ENCODE results near the gene FHL3.
"Not testable (repeated sequence)": the region's sequence is repeated elsewhere in the genome, so short reads cannot be mapped to it uniquely, and the experiment has no call there.

Gene FHL3

DNA sequence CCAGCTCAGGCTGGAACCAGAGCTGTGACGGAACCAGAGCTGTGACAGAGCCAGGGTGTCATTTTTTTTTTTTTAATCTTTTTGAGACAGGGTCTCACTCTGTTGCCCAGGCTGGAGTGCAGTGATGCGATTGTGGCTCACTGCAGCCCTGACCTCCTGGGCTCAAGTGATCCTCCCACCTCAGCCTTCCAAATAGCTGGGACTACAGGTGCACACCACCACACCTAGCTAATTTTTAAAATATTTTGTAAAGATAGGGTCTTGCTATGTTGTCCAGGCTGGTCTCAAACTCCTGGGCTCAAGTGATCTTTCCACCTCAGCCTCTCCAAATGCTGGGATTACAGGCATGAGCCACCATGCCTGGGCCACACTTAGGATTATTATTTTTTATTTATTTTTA, 27.7 kb upstream of the FHL3 start:
- DNase-seq = not testable (repeated sequence)

DNA sequence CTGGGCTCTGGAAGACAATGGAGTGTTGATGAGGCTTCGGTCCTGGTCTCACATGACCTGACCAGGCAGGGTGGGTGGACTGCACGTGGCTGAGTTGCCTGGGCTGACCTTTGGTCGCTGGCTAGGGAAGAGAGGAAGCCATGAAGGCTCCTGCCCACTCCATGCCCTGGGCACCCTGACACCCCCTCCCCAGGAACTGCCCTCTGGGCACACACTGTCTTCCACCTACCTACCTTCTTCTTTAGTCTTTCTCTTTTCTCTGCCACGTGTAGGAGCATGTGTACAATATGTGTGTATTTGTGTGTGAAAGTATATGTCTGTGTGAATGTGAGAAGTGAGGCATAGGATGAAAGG, 26.2 kb upstream of the FHL3 start:
- no peak for DNase-seq

DNA sequence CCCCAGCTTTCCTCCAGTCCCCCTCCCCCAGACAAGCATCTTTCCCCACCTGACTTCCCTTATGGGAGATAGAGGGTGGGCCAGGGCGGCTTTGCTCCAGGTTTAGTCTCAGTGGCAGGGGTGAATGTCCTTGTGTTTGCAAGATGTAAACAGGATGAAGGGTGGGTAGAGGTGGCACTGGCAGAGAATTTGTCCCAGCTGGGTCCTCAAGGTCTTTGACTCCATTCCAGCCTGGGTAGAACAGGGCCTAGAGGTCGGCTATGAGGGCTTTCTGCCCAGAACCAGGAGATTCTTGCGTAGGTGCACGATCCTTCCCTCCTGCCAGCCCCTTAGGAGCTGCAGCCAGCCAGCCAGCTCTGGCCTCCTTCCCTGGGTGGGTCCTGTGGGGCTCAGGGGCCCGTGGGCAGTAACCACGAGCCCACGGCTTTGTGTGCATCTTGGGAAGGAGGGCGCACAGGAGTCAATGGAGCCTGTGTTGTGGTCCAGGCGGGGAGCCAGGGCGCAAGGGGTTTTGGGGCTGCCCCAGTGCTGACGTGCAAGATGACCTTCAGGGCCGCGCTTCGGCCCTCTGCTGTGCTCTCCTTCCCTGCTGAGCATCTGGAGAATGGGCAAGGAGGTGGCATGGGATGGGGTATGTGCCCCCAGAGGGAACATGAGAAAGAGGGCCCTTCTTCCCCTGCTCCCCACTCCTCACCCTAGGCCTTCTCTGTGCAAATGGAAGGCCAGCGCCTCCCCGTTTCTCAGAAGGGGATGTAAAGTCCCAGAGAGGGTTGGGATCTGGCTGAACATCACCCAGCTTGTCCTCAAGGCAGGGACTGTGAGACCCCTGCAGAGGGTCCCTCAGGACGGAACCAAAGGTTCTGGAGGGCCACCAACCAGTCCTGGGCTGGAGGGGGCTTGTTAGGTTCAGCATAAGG, 25.5 kb upstream of the FHL3 start:
- no peak for DNase-seq

DNA sequence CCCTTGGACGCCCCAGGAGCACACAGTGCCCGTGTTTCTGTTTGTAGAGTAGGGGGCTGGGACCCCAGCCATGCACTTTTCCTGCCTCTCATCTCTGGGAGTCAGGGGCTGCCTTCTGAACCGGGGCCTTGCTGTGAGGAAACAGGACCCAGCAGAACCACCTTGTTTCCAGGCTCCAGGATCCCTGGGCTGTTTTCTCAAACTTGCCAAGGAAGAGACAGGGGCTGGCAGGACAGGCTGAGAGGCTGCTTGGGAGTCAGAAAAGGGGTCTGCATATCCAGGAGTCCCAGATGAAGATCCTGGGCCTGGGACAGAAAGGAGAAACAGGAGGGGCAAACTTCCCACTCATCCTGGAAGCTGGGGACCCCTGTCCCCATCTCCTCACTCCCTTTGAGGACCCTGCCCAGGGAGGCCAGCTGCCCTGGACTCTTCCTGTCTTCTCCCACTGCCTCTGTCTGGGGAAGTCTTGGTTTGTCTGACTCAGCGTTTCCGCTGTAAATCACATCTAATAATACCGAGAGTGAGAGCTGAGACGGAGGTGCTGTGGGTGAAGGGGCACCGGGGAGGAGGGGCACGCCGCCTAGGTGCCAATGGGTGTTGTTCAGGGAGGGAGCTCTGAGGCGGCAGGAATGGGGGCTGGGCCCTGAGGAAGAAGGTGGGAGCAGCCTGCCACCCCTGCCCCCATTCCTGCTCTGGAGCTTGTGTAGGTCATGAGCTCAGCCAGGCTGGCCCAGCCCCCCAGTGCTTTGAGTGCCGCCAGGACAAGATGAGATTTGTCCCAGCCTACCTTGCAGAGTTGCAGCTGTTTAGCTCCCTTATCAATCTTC, 24.6 kb upstream of the FHL3 start:
- peak; percentile 24 for DNase-seq

DNA sequence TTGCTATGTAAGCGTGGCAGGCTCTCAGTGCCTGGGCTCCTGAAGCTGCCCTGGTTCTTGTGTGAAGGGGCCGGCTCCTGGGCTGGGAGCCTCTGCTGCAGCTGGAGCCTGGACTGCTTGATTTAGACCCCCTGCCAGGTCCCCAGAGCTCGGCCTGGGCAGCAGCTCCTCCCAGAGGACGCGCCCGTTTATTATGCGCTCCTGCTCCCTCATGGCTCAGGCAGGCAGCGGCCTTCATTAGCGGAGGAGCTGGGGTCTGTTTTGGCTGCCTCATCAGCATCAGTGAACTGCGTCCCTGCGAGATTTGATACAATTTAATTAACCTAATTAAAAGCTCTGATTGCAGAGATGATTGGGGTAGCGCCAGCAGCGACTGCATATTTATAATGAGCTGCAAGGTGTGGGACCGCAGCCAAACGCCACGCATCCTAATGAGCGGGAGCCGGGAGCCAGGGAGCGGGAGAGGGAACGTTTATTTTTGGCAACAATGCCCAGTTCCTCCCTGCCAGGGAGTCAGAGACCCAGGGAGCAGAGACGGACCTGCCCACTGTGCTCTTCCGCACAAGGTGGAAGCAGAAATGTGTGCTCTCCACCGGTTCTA, 23.9 kb upstream of the FHL3 start:
- peak; percentile 80 for DNase-seq

DNA sequence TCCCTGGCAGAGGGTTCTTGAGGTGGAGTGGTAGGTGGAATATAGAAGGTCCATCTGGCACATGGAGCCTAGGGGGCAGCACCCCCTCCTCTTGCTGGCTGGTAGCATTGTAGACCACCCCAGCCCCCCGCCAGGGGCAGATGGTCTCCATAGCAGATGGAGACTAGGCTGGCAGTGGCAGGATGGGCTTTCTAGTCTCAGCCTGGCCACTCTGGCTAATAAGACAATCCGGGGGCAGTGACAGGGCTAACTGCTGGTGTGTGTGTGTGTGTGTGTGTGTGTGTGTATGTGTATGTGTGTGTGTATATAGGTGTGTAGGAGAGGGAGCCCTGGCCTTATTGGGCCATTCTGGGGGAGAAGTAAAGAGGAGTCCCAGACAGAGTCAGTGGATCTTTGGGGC, 23.4 kb upstream of the FHL3 start:
- no peak for DNase-seq

DNA sequence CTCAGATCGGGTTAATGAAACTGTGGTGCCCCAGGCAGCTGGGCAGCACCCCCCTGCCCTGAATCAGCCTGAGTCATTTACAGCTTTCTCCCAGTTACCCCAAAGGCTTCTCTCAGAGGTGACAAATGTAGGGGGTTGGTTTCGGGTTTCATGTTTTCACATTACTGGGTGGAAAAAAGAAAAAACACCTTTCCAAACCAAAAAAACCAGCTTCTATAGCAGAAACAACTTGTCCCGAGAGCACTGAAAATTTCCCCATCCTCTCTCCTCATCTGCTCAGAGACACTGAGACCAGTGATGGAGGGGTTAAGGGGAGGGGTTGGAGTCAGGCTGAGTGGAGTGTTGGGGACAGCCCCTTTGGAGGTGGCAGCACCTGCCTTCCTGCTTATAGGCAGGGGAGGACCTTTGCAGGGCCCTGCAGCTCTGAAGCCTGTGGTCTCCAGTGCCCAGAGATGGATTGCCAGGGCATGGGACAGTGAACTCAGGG, 22.8 kb upstream of the FHL3 start:
- no peak for DNase-seq

DNA sequence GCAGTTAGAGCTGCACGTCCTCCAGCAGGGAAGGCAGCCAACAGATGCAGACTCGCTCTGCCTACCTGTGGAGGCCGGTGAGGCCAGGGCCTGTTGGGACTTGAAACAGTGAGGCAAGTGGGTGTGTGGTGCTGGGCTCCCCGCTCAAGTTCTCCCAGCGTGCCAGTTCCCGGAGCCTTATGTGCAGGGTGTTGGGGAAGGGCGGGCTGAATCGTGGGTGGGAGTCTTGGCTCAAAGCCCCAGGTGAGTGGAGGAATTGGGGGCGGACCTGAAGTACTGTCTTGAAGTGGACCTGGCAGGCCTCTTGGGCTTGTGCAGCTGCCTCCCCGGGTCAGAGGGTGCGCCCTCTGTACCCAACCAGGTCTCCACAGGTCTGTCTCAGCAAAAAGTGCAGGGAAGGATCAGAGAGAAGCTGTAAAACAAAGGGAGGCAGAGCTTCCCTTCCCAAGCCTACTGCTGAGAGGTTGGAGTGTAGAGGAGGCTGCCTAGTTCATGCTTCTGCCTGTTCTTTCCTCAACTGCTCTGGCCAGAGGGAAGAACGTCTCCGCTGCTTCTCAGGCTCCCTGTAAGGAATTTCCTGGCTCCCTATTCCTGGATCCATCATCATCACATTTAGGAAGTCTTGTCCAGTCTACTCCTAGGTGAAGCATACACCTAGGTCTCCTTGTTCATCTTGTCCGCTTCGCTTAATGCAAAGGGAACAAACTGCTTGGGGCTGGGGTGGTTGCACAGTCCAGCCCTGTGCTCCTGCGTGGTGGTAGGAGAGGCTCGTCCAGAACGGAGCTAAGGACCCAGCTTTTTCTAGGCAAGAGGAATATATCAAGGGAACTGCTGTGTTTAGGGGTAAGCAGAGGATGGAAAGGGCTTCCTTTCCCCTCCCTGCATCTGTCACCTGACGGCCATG, 22.1 kb upstream of the FHL3 start:
- DNase-seq = peak; percentile 91

DNA sequence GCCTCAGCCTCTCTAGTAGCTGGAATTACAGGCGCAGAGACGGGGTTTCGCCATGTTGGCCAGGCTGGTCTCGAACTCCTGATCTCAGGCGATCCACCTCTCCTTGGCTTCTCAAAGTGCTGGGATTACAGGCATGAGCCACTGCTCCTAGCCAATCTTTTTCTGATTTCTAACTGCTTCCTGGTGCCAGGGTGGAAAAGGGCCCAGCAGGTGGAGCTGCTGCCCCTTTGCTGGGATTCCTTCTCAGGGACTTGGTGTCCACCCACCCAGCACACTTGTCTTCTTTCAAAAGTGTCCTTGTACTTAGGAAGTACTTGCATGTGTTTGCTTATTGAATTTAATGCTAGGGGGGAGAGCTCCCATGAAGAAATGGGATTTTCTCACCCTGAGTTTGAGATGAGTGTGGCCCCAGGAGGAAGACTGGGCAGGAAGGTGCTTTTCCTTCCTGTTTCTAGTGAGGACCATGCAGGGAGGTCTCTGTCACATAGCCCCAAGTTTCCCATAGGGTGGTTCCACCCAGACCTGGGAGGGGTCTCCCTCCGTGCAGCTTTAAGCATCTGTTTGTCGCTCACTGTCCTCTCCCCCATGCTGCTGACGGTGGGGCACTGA, 21.4 kb upstream of the FHL3 start:
- peak; percentile 69 for DNase-seq

DNA sequence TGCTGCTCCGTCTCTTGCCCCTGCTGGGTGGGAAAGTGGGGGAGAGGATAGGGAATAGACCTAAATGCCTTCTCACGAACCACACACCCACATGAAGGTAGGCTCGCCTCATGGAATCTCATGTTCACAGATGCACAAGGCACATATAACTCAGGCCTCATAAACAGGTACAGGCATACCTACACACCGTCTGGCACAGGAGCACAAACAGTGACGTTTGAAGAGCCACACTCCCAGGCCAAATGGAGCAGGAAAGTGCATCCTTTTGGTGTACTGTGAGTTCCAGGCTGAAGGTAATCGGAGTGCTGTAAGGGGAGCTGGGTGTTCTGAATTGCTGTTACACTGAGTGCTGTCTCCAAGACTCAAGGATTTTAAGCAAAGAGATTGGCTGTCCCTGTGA, 20.4 kb upstream of the FHL3 start:
- no peak for DNase-seq

DNA sequence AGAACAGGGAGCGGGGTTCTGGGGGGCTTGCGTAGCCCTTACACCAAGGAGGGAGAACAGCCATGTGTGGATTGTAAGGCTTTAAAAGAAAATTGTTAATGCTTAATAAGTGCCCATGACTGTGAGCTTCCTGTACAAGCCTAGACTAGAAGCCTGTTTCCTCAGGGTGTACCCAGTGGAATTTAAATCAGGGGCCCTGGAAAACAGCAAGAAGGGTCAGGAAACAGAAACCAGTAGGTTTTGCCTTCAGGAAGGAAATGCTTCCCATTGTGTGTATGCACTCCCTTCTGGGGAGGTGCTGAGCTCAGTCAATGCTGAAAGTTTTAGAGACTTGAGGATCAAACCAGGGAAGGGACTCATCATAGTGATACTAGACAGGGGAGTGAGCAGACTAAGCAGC, 19.9 kb upstream of the FHL3 start:
- no peak for DNase-seq

DNA sequence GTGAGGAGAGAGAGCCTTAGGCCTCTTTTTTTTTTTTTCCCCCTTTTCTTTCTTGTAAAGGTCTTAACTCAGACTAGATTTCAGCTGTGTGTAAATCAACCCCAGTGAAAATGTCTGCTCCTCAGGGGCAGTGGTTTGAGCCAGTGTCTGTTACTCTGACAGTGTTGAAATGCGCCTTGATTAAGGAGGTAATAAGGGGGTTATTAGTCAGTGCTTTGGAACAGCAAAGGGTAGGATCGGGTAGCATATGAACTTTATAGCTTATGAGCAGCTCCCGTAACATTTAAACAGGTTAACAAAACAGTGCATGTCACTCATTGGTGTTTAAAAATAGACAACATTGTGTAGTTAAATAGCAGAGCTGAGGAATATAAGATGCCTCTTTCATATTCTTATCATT, 17.5 kb upstream of the FHL3 start:
- no peak for DNase-seq

DNA sequence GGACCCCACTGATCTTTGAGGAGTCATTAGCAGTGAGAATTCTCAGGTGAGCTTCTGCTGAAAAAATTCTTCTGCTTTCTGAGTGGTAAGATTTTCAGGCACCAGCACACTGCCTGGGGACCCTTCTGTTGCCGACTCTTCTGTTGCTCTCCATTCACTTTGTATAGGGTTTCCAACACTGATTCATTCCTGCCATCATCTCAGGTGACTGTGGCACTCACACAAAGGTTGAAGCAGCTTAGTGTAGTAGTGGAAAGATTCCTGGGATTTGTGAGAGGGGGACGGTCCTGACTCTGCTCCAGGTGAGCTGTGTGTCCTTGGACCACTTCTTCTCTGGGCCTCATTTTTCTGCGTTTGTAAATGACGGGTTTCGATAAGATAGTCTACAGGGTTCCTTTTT, 16.7 kb upstream of the FHL3 start:
- DNase-seq = no peak

DNA sequence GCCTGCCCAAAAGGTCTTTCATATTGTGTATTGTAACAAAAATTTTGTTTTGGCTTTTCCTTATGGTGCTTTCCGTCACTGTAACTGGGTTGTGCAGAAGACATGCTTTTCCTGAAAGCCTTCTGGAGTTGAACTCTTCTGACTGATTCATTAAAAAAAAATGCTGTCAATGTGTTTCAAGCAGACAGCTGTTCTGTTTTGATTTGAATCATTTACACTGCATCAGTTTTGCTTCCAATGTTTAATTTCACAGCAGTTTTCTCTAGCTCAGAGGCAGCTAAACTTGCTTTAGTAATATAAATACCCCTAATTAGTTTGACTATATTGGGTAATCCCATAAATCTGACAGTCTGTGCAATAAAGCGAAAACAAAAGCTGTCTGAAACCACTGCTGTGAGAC, 15.1 kb upstream of the FHL3 start:
- DNase-seq = no peak

DNA sequence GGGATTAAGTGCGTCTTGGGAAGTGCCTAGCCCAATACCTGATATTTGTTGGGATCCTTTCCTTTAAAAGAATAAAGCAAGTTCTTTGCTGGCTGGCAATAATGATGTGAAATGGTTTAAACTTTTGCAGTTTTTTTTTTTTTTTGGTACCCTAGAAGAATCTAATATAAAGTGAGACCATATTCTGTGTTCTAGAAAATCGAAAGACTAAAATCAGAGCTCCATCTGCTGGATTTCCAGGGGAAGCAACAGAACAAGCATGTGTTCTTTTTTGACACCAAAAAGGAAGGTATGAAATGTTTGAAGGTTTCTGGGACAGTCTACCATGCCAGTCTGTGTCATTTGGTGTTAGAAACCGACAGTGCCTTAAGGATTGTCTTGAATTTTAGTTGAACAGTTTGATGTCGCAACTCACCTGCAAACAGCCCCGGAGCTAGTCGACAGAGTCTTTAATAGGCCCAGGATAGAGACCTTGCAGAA, 13.6 kb upstream of the FHL3 start:
- DNase-seq = no peak

DNA sequence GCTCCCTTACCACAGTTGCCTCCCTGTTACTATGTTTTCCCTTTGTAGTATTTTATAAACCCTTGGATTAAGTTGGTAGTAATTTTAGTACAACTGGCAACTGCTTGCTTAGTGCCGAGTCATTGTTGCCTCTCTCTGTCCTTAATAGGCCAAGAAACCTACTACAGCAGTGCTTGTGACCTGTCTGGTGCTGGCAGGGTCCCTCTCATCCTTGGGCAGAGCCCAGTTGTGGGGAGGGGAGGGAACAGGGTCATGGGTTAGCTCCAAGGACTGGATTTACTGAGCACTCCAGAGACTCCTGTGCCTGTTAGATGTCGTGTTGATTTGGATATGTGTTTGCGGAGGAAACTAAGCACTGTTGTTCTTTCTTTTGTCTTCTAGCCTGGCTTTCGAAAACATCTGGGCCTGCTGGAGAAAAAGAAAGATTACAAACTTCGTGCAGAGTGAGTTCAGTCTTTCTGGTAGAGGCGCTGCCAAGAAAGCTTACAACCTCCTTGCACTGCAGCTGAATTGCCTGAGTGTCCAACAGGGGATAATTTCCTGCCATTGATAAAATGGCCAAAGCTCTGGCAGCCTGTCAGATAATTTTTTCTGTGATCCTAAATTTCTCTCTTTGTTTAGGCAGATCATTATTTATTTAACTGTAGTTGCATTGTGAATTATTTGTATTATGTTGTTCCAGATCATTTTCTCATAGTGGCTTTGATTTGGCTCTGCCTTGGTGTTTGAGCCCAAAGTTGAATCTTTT, 10.8 kb upstream of the FHL3 start:
- DNase-seq = no peak

DNA sequence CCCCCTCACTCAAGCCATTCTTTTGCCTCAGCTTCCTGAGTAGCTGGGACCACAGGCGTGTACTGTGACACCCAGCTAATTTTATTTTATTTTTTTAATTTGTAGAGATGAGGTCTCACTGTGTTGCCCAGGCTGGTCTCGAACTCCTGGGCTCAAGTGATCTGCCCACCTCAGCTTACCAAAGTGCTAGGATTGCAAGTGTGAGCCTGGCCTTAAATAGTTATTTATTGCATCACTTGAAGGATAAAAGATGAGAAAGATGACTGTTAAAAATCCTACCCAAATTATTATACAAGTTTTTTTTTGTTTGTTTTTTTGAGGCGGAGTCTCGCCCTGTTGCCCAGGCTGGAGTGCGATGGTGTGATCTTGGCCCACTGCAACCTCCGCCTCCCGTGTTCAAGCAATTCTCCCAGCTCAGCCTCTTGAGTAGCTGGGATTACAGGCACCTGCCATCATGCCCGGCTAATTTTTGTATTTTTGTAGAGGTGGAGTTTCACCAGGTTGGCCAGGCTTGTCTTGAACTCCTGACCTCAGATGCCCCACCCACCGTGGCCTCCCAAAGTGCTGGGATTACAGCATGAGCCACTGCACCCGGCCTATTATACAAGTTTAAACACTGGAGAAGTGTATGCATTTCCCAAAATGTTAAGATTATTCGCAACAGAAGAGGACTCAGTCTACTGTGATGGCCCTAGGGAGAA, 9.6 kb upstream of the FHL3 start:
- no peak for DNase-seq

DNA sequence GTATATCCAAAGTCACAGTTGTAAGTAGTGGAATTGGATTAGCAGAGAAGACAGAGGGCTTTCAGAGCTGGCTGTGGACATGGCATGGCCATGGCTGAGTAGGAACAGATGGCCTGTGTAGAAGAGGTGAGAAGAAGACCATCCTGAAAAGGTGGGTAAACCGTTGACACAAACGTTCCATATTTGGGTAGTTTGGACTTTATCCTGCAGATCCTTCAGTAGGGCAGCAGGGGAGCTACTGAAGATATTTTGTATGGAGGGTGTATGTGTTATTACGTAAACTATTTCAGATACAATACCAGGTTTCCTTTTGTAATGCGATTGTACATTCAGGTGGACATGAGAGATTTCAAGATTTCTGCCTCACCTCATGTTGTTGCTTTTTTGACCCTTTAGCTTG, 8.9 kb upstream of the FHL3 start:
- DNase-seq = no peak

DNA sequence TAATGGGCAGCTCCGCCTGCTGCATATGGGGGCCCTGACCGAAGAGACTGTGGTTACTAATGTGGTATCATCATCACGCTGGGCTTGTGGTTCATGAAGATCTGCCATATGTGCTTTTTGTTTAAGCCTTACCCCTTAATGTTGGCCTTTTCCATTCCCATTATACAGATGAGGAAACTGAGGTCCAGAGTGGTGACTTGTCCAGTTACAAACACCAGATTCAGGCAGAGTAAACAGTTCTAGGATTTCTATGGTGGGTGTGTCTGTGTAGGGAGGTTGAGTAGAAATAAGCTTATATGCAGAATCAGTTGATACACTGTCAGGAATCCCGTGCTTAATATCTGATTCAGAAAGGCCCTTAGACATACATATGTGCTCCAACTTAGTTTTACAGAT, 7.9 kb upstream of the FHL3 start:
- no peak for DNase-seq

DNA sequence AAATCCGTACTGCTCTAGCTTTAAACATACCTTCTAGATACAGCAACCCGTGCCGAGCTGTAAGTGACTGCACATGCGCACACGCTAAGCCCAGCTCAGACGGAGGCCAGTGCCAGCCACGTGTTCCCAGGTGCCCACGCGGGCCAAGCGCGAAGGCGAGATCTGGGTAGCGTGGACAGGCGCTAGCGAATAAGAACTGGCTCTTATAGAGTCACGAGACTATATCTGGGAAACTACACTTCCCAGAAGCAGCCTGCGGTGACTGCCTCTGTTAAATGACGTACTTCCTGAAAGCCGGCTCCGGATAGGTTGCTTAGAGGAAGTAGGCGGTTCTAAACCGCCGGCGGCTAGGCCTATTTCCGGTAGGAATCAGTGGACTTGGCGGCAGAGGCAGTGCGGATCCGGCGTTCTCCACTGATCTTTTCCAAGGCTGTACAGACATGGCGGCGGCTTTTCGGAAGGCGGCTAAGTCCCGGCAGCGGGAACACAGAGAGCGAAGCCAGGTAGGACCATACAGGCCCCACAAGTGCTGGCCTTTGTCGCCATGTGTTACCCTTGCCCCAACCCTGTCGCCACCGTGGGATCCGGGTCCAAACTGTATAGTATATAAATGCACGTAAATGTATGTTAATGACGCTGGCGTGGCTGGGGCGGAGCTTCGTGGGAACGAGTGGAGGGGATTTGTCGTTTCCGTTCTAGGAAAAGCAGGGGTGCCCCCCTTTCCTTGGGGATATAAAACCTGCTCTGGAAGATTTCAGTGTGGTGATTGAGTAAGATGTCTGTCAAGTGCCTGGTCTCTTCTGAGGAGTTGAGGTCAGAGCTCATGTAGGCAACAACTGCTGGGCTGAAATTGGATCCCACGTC, 7.3 kb upstream of the FHL3 start, which contains the start of gene UTP11:
Gene UTP11, plus strand, starts transcription at position 372 of the 864 bp plus-strand sequence. Its CDS starts 69 bp downstream, at position 441.
- peak; percentile 95 for DNase-seq
